HepG2 (cell line): Measurements from ENCODE around the gene TPX2. TPM values are rescaled to one million over a fixed set of nuclear protein-coding genes. Genes with fewer than 3 reads are reported as not detected.
A peak's percentile ranks its signal among the peaks of the same experiment; 100 is the strongest.

Source experiments
- ATAC-seq: fragments of 200-7000 bp; cut with Tn5 transposase; 3 replicates; pipeline ENCODE4 v1.9.1; 2020; ENCODE audit warnings: mild to moderate bottlenecking, moderate library complexity
- BruUV-seq: library from RNA; stranded (reverse); fragments of 400-500 nt; replicated peaks from 2 replicates; lab custom pipeline; 2021; lab: Mats Ljungman, UMichigan
- CTCF ChIA-PET: fragments of 300-600 bp; formaldehyde crosslinking; extraction: SDS; loops from one replicate; lab custom pipeline; 2021; ENCODE audit warnings: low total read pairs, inconsistent platforms, low intra/inter-chr PET ratio; lab: Yijun Ruan, JAX
- POLR2A ChIA-PET: fragments of 350-600 bp; sonication (Branson Sonifier 250); formaldehyde crosslinking; loops from one replicate; lab custom pipeline; 2020; ENCODE audit warnings: antibody characterized with exemption, inconsistent platforms; lab: Yijun Ruan, JAX
- DNase-seq: peaks from one replicate; pipeline ENCODE4 v3.0.0-alpha.2; 2015; ENCODE audit warnings: low spot score
- FAIRE-seq: peaks from 3 replicates; lab custom pipeline; 2011; peaks lifted over from hg19 to GRCh38; lab: Jason Lieb, UNC
- H2AFZ ChIP-seq: one replicate; pipeline ENCODE4 v1.6.1; 2011; ENCODE audit warnings: low read length, inconsistent platforms
- H3K27ac ChIP-seq: fragments of 300-600 bp; 3 replicates; pipeline ENCODE4 v1.8.0; 2011; ENCODE audit warnings: mixed run types, mild to moderate bottlenecking, mixed read lengths, low read length, inconsistent platforms; ENCODE audit not compliant: insufficient read depth; ENCODE audit errors: extremely low read length
- H3K27me3 ChIP-seq, 2 experiments: fragments of 200-600 bp in 1 of 2; 2 replicates in 1 of 2; 3 replicates in 1 of 2; pipeline versions ENCODE4 v1.6.0 to v1.8.0; 2011; ENCODE audit warnings: low read length in 2 of 2, mild to moderate bottlenecking in 2 of 2, moderate library complexity in 2 of 2, inconsistent platforms in 1 of 2; ENCODE audit not compliant: insufficient read depth in 2 of 2, control insufficient read depth in 1 of 2
- H3K36me3 ChIP-seq, 2 experiments: fragments of 200-600 bp in 1 of 2; replicated peaks in 1 of 2; 2 replicates in 1 of 2; 3 replicates in 1 of 2; pipeline versions ENCODE4 v1.5.1 to v1.8.0; 2011; ENCODE audit warnings: low read length in 2 of 2, inconsistent platforms in 1 of 2; ENCODE audit not compliant: insufficient read depth in 2 of 2, control insufficient read depth in 1 of 2
- H3K4me1 ChIP-seq: 2 replicates; pipeline ENCODE4 v1.5.1; 2012; ENCODE audit warnings: low read length, inconsistent platforms; ENCODE audit not compliant: insufficient read depth
- H3K4me2 ChIP-seq: 2 replicates; pipeline ENCODE4 v1.6.0; 2011; ENCODE audit warnings: low read depth, low read length, inconsistent platforms
- H3K4me3 ChIP-seq, 3 experiments: fragments of 200-600 bp in 1 of 3; sonication (generic), shearing (Covaris generic) in 1 of 3; replicated peaks in 1 of 3; 2 replicates each; pipeline ENCODE4 v1.5.1; 2011 to 2016; ENCODE audit warnings: low read length in 3 of 3, inconsistent platforms in 2 of 3, low read depth in 2 of 3, mild to moderate bottlenecking in 2 of 3, control low read depth in 1 of 3, mixed read lengths in 1 of 3; ENCODE audit not compliant: insufficient read depth in 1 of 3
- H3K79me2 ChIP-seq: one replicate; pipeline ENCODE4 v1.6.1; 2011; ENCODE audit warnings: low read length, inconsistent platforms; ENCODE audit not compliant: insufficient read depth
- H3K9ac ChIP-seq: 2 replicates; pipeline ENCODE4 v1.6.0; 2011; ENCODE audit warnings: mild to moderate bottlenecking, low read depth, low read length, inconsistent platforms; ENCODE audit not compliant: insufficient read depth
- H3K9me3 ChIP-seq: 2 replicates; pipeline ENCODE4 v1.5.1; 2012; ENCODE audit warnings: mild to moderate bottlenecking, low read length
- H4K20me1 ChIP-seq: 2 replicates; pipeline ENCODE4 v1.6.0; 2011; ENCODE audit warnings: inconsistent platforms, mild to moderate bottlenecking, low read length, moderate library complexity; ENCODE audit not compliant: insufficient read depth
- CTCF ChIP-seq: sonication (generic); formaldehyde crosslinking; IDR thresholded peaks from 2 replicates; pipeline ENCODE4 v1.5.0; 2020; ENCODE audit warnings: mild to moderate bottlenecking, missing genetic modification reagents, moderate library complexity
- ESRRA ChIP-seq: sonication (generic); formaldehyde crosslinking; IDR thresholded peaks from 2 replicates; pipeline ENCODE4 v1.5.1; 2020; ENCODE audit warnings: mild to moderate bottlenecking, low read depth, missing genetic modification reagents
- HDAC1 ChIP-seq: sonication (generic); formaldehyde crosslinking; IDR thresholded peaks from 2 replicates; pipeline ENCODE4 v1.5.1; 2020; ENCODE audit warnings: mild to moderate bottlenecking, missing genetic modification reagents
- MEIS2 ChIP-seq: sonication (generic); formaldehyde crosslinking; IDR thresholded peaks from 2 replicates; pipeline ENCODE4 v1.9.0; 2021; ENCODE audit warnings: mild to moderate bottlenecking, missing genetic modification reagents
- PTBP1 ChIP-seq: fragments of 200-400 bp; formaldehyde crosslinking; IDR thresholded peaks from 2 replicates; pipeline ENCODE4 v1.6.1; 2018; ENCODE audit warnings: low read length, low read depth; ENCODE audit not compliant: poor library complexity, severe bottlenecking
- RBM22 ChIP-seq: fragments of 200-400 bp; formaldehyde crosslinking; optimal IDR thresholded peaks from 2 replicates; pipeline ENCODE3; 2017; ENCODE audit warnings: mild to moderate bottlenecking, low read length, moderate library complexity
- STAG1 ChIP-seq: sonication (generic); formaldehyde crosslinking; IDR thresholded peaks from 2 replicates; pipeline ENCODE4 v1.4.0; 2020; ENCODE audit warnings: missing genetic modification reagents
- WGBS: methylation state at CpG from one replicate; pipeline ENCODE4 v1.1.6; 2017; ENCODE audit warnings: low lambda C conversion rate; 5-methylcytosine and 5-hydroxymethylcytosine counted together
- in situ Hi-C: cut with HindIII; loops from 2 replicates; pipeline ENCODE4 v1.10.0; 2017; ENCODE audit warnings: low pct_unique_long_range_greater_than_20kb; ENCODE audit not compliant: extremely low pct_ligation_motif_present
- intact Hi-C: fragments of 100-400 bp; cut with micrococcal nuclease; formaldehyde crosslinking; loops from one replicate; pipeline ENCODE4 v1.10.0; 2022; ENCODE audit not compliant: unreplicated experiment
- polyA plus RNA-seq, 8 experiments: library from polyadenylated mRNA; depleted of rRNA in 3 of 8; stranded (reverse) in 7 of 8; unstranded in 1 of 8; fragments of >200 nt; fragmentation: Illumina TruSeq in 4 of 8; extraction: Trizol in 4 of 8; gene quantifications; 2 replicates each; pipeline versions ENCODE4 v1.2.1 to v1.2.3, GENCODE V29; 2011 to 2016; ENCODE audit warnings: low read depth in 4 of 8, missing spikeins in 1 of 8, mixed read lengths in 1 of 8; ENCODE audit not compliant: insufficient read depth in 1 of 8
- total RNA-seq, 5 experiments: library from RNA; depleted of rRNA; stranded (reverse); fragments of >200 nt; fragmentation: Illumina TruSeq; extraction: Trizol; gene quantifications; 2 replicates each; pipeline ENCODE4 v1.2.3, GENCODE V29; 2016; ENCODE audit warnings: low read depth in 1 of 5

TPX2 gene
- total and polyA plus RNA-seq, 2 of the 13 experiments (the other 11 are each of a cell fraction or from before 2014, with no cell fraction given) = 34.3 to 124 TPM

- CTCF ChIA-PET = no interaction called here
These were observed 49.5 kb downstream of the TPX2 start for GRCh38 chr20:31788578-31788977.

More at GRCh38 chr20:31788578-31788977, 49.5 kb downstream of the TPX2 start:
- no peaks in the 10 kb centered on the region for H3K4me1 ChIP-seq
- no peak overlapping the region for H2AFZ ChIP-seq
- WGBS = 87% methylated on average over 3 of the region's 3 CpGs
- POLR2A ChIA-PET = no interaction called here
- DNase-seq = no peak
- no peak overlapping the region for H3K4me2 ChIP-seq
- no peaks in the 10 kb centered on the region for H3K27me3 ChIP-seq
- in situ Hi-C loops = no loop called here
- TF ChIP-seq STAG1 (CRISPR knock-in tag) = peak; percentile 52
- TF ChIP-seq PTBP1 = no peak
- no peak for TF ChIP-seq ESRRA (CRISPR knock-in tag)
- TF ChIP-seq HDAC1 (CRISPR knock-in tag) = no peak
- TF ChIP-seq RBM22 = peak; percentile 18
- peak; percentile 43; the same call in 1 of the 2 replicates for TF ChIP-seq CTCF (CRISPR knock-in tag)
- 0 out of 2 replicates have a peak, but pooled peaks have one; percentile 30 for TF ChIP-seq MEIS2 (CRISPR knock-in tag)
- TF ChIP-seq, all 625 proteins: peak for 4
- Histone ChIP-seq H3K9me3 (no peaks in the 10 kb centered on the region), H3K36me3 (peaks cover 49 to 96% of the 10 kb centered on the region in 2 experiments), H3K27ac (no peak overlapping the region), H4K20me1 (no peaks in the 10 kb centered on the region), H3K9ac (no peak overlapping the region), H3K4me3 (no peak overlapping the region), H3K79me2 (no peaks in the 10 kb centered on the region)
- FAIRE-seq (no peak), ATAC-seq (peak; percentile 80)
- no TSS peak for BruUV-seq
- intact Hi-C loops = loop anchor here (1.0 kb wide), 1 partner anchor 63 kb away; no protein-coding TSS in a partner anchor
